Osteoblast (primary cell): ENCODE measurements around the gene NAIF1. TPM values are rescaled to one million over a fixed set of nuclear protein-coding genes. Genes with fewer than 3 reads are reported as not detected.

ENCODE experiments used
- DNase-seq: peaks from one replicate; pipeline ENCODE4 v3.0.0; 2011; ENCODE audit warnings: low spot score, mixed read lengths; ENCODE audit not compliant: insufficient read length; ENCODE audit errors: missing footprints
- H2AFZ ChIP-seq: 2 replicates; pipeline ENCODE4 v1.6.0; 2011; ENCODE audit warnings: mild to moderate bottlenecking, low read length
- H3K27ac ChIP-seq: 2 replicates; pipeline ENCODE4 v1.5.1; 2011; ENCODE audit warnings: mild to moderate bottlenecking, low read depth, low read length, moderate library complexity
- H3K27me3 ChIP-seq: 2 replicates; pipeline ENCODE4 v1.6.0; 2012; ENCODE audit warnings: mild to moderate bottlenecking, control low read depth, inconsistent platforms, low read length, moderate library complexity; ENCODE audit not compliant: insufficient read depth
- H3K36me3 ChIP-seq: 2 replicates; pipeline ENCODE4 v1.5.1; 2011; ENCODE audit warnings: mild to moderate bottlenecking, low read length, control low read depth, moderate library complexity; ENCODE audit not compliant: insufficient read depth
- H3K4me1 ChIP-seq: 2 replicates; pipeline ENCODE4 v1.5.1; 2011; ENCODE audit warnings: mild to moderate bottlenecking, low read length, control low read depth, moderate library complexity; ENCODE audit not compliant: insufficient read depth
- H3K4me2 ChIP-seq: 2 replicates; pipeline ENCODE4 v1.6.0; 2011; ENCODE audit warnings: mild to moderate bottlenecking, low read length; ENCODE audit not compliant: insufficient read depth
- H3K4me3 ChIP-seq: fragments of 200-600 bp; sonication (generic); 3 replicates; pipeline ENCODE4 v1.5.1; 2012; ENCODE audit warnings: mild to moderate bottlenecking, low read length, inconsistent platforms; ENCODE audit not compliant: insufficient read depth
- H3K79me2 ChIP-seq: 2 replicates; pipeline ENCODE4 v1.6.0; 2012; ENCODE audit warnings: mild to moderate bottlenecking, low read length, control low read depth, inconsistent platforms; ENCODE audit not compliant: insufficient read depth
- H3K9me3 ChIP-seq: 2 replicates; pipeline ENCODE4 v1.5.1; 2011; ENCODE audit warnings: low read depth, low read length, control low read depth
- H4K20me1 ChIP-seq: 2 replicates; pipeline ENCODE4 v1.6.0; 2012; ENCODE audit warnings: mild to moderate bottlenecking, low read length, control low read depth; ENCODE audit not compliant: insufficient read depth
- CTCF ChIP-seq: IDR thresholded peaks from 2 replicates; pipeline ENCODE4 v1.5.1; 2011; ENCODE audit warnings: mild to moderate bottlenecking, low read depth, low read length, moderate library complexity; ENCODE audit errors: extremely low read depth
- total RNA-seq: library from RNA; depleted of rRNA; stranded (reverse); fragments of >200 nt; gene quantifications from 2 replicates; pipeline ENCODE4 v1.2.3, GENCODE V29; 2012

NAIF1 gene
- total RNA-seq, 1 donor = 10.1 TPM

DNA sequence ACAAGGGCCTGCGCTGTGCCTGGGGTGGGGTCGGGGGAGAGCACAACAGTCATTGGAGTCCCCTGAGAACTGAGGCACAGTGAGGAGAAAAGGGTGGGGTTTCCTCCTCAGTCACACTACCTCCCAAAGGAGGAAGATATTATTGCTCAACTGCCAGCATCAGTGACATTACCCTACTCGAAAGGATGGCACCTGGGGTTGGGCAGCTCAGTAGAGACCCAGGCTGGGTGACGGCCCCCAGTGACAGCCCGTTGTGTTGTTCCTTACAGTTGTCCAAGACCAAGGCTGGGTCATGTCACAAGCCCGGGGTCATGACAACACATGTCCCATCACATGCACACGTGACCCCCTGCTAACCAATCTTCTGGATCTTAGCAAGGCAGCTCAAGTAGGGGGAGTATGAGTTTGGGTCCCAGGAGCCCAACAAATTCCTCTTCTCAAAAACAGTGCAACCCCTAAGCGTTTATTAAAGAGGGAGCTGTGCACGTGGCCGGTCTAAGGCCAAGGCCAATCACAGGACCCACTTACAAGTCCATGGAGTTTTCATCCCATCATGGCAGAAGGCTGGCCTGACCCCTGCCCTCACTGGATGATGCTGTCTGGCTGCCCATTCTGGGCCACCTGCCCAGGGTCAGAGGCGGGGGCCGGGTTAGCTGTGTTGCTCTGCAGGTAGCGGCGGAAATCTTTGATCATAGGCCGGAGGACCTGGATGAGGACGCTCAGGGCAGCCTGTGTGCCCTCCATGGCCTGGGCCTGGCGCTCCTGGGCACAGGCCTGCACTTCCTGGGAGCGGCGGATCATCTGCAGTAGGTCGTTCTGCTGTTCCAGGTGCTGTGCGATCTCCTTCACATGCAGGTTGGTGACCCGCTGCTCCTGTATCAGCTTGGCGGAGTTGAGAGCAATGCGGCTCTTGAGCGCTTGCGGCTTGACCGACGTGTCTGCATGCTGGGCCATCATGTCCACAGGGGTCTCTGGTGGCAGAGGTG is 4.0 kb downstream of the NAIF1 start:
- DNase-seq = no peak
- Histone ChIP-seq H3K4me3 (no peak overlapping the region), H2AFZ (no peak overlapping the region), H3K27me3 (no peaks in the 10 kb centered on the region), H3K79me2 (peaks cover 22% of the 10 kb centered on the region), H3K4me2 (no peak overlapping the region), H3K4me1 (peaks cover 17% of the 10 kb centered on the region), H3K36me3 (peaks cover 18% of the 10 kb centered on the region), H3K9me3 (no peaks in the 10 kb centered on the region), H3K27ac (no peak overlapping the region), H4K20me1 (no peaks in the 10 kb centered on the region)
- TF ChIP-seq CTCF = no peak

DNA sequence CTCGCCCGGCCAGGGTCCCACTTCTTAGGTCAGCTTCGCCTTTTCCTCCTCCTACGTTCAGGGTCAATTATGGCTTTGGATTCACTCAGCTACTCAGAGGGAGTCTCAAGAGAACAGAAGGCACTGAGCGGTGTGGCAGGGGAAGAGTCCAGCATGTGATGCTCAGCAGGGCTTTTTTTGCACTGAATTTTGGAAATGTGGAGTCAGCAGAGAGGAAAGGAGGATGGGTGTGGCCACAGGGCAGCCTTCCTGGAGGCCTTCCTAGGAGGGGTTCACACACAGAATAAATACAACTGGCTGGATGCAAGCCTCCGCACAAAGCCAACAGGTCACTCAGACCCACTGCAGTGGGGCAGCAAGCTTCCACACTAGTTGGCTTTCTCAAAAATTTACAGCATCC is 4.8 kb downstream of the NAIF1 start:
- Histone ChIP-seq H3K4me3 (no peak overlapping the region), H3K27ac (no peak overlapping the region), H3K79me2 (peaks cover 21% of the 10 kb centered on the region), H3K4me1 (peaks cover 17% of the 10 kb centered on the region), H3K36me3 (peaks cover 18% of the 10 kb centered on the region), H3K9me3 (no peaks in the 10 kb centered on the region), H3K4me2 (no peak overlapping the region), H4K20me1 (no peaks in the 10 kb centered on the region), H2AFZ (no peak overlapping the region), H3K27me3 (no peaks in the 10 kb centered on the region)
- no peak for TF ChIP-seq CTCF
- no peak for DNase-seq

DNA sequence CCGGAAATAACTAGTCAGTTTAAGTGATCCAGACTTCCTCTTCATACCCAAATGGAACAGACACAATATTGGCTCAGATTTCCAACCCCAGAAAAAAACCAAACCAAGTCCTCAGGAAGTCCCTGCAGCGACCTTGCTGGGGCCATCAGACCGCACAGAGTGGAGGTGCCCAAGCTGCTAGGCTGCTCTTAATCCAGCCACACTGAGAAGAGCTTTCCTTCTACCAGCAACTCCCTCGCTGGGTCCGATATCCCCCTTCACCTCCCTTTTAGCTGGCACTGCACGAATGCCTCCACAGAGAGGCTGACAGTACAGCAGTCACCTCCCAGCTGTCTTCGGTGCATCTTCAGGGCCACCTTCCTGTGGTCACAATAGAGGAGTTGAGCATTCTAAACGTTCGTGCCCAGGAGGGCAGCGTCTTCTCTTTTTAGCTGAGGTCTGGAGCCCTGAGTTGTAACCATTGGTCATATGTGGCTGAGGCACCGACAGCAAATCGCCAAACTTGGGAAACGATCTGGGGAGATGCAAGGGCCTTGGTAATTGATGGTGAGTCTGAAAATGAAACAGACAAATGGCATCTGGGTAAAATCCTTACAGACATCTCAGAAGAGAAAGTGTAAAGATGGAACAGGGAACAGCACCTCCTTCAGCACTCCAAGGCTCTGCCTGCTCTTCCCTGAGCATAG is 5.7 kb downstream of the NAIF1 start:
- no peak overlapping the region for H3K27ac ChIP-seq
- no peak overlapping the region for H3K4me3 ChIP-seq
- DNase-seq = no peak
- no peaks in the 10 kb centered on the region for H3K27me3 ChIP-seq
- H3K36me3 ChIP-seq = peaks cover 18% of the 10 kb centered on the region
- TF ChIP-seq CTCF = no peak
- H3K9me3 ChIP-seq = no peaks in the 10 kb centered on the region
- H3K4me1 ChIP-seq = peaks cover 12% of the 10 kb centered on the region
- H4K20me1 ChIP-seq = no peaks in the 10 kb centered on the region
- peaks cover 15% of the 10 kb centered on the region for H3K79me2 ChIP-seq
- H2AFZ ChIP-seq = no peak overlapping the region
- no peak overlapping the region for H3K4me2 ChIP-seq
